Mucosa of descending colon (tissue), 3 donors: ENCODE results near the gene SHTN1. TPM values are rescaled to one million over a fixed set of nuclear protein-coding genes. Genes with fewer than 3 reads are reported as not detected.
A peak's percentile ranks its signal among the peaks of the same experiment; 100 is the strongest.

Experiments used
- ATAC-seq: fragments of 200-7000 bp; cut with Tn5 transposase; one replicate; pipeline ENCODE4 v1.9.1; 2020; ENCODE audit warnings: mild to moderate bottlenecking, moderate library complexity
- DNase-seq, 3 donors: peaks; one replicate each; pipeline ENCODE4 v3.0.0-alpha.2; 2020
- H3K36me3 ChIP-seq: fragments of 200-600 bp; one replicate; pipeline ENCODE4 v1.8.0; 2021; ENCODE audit warnings: low read depth, mild to moderate bottlenecking
- H3K4me1 ChIP-seq: fragments of 200-600 bp; one replicate; pipeline ENCODE4 v1.8.0; 2021; ENCODE audit warnings: low read depth, mild to moderate bottlenecking
- H3K4me3 ChIP-seq: fragments of 200-600 bp; one replicate; pipeline ENCODE4 v1.8.0; 2021; ENCODE audit warnings: mild to moderate bottlenecking
- H3K9me3 ChIP-seq: fragments of 200-600 bp; one replicate; pipeline ENCODE4 v1.8.0; 2021; ENCODE audit warnings: mild to moderate bottlenecking
- CTCF ChIP-seq: fragments of 200-600 bp; IDR thresholded peaks from one replicate; pipeline ENCODE4 v1.8.0; 2022; ENCODE audit warnings: antibody characterized with exemption, mild to moderate bottlenecking
- intact Hi-C, 2 donors: fragments of 100-400 bp; cut with DNase I in 1 of 2; cut with micrococcal nuclease in 1 of 2; formaldehyde crosslinking; loops; one replicate each; pipeline versions ENCODE4 v1.11.0 to v1.11.1; 2022; cut with DNase I, micrococcal nuclease
- total RNA-seq, 3 donors: library from RNA; stranded (reverse); fragmentation: NEBNext Ultra II Directional in 2 of 3; extraction: Animal tissue kit (Norgen Biotek cat#: 25700) in 2 of 3; gene quantifications; one replicate each; pipeline versions ENCODE4 v1.2.1 to v1.2.4, GENCODE V29; 2021 to 2023
- donor health status: DM: no; HTN: no; CAD: no; lungs with moderate emphysema.
- donor health status: DM: no; HTN: no; CAD: no.
- donor health status: DM: no; HTN: yes; CAD: no.

The SHTN1 gene
- total RNA-seq, 3 donors from 2014 or later: 17.4 to 33.5 (median 27.9) TPM

DNA sequence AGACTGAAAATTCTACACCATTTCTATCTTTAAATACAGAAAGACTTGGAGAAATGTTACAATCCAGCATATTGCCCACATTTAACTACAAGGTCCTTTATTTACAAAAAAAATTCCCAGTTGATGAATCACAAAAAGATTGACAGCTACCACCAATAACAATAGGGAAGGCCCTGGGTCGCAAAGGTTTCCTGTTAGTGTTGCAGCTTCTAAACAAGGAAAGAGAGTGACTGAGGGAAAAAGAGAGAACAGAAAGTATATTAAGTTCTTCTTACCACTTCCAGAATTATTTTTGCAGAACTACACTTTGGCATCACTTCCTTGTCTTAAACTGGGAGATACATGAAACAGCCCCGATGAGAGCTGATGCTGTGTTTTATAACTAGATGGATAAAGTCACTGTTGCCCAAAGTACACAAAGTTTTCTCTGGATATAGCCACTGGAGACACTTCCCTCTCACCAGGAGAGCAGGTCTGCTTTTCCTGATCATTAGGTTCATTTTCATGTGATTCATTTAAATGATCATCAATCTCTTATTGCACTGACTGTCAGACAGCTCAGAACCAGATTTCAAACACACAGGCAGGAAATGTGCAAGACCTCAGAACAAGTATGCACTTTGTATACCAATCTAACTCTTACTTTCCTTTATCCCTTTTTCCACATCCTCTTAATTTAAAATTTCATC, 57.0 kb downstream of the SHTN1 start:
- Histone ChIP-seq H3K9me3 (no peaks in the 10 kb centered on the region), H3K4me1 (no peaks in the 10 kb centered on the region), H3K4me3 (no peak overlapping the region), H3K36me3 (no peaks in the 10 kb centered on the region)
- ATAC-seq (peak; percentile 36), DNase-seq (no peak)
- no peak for TF ChIP-seq CTCF
- intact Hi-C loops: no loop called here

DNA sequence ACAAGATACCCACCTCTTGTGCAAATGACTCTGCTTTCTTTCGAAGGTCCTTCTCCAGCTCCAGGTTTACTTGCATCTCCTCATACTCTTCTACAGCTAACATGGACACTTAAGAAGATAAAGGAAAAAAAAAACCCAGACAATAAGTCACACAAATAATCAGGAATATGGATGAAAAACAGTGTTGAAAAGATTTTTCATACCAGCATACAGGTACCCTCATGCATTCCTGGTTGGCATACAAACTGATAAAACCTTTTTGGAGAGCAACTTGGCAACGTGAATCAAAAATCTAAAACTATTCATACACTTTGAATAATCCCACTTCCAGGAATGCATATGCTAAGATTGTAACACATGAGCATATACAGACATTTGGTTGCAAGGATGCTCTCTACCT, 60.1 kb downstream of the SHTN1 start:
- H3K4me3 ChIP-seq: no peak overlapping the region
- H3K4me1 ChIP-seq: no peaks in the 10 kb centered on the region
- DNase-seq (no peak), ATAC-seq (no peak)
- H3K9me3 ChIP-seq: no peaks in the 10 kb centered on the region
- no peaks in the 10 kb centered on the region for H3K36me3 ChIP-seq
- intact Hi-C loops: no loop called here
- TF ChIP-seq CTCF: no peak

DNA sequence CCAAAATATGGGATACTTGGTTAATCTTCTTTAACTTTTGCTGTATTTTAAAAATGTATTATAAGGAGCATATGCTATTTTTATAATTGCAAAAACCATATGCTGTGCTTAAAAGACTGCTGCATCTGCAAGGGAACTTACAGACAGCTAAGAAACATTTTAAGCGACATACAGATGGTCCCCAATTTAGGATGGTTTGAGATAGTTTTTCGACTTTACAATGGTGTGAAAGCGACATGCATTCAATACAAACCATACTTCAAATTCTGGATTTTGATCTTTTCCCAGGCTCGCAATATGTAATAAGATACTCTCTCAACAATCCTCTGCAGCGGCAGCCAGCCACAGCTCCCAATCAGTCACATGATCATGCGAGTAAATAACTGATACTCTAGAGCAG, 73.2 kb downstream of the SHTN1 start:
- ATAC-seq (no peak), DNase-seq (no peak)
- no peaks in the 10 kb centered on the region for H3K36me3 ChIP-seq
- no peaks in the 10 kb centered on the region for H3K4me1 ChIP-seq
- H3K4me3 ChIP-seq: no peak overlapping the region
- no peaks in the 10 kb centered on the region for H3K9me3 ChIP-seq
- intact Hi-C loops: no loop called here
- TF ChIP-seq CTCF: no peak

- DNase-seq (no peak), ATAC-seq (no peak)
- Histone ChIP-seq H3K4me1 (no peaks in the 10 kb centered on the region), H3K9me3 (no peaks in the 10 kb centered on the region), H3K4me3 (no peak overlapping the region), H3K36me3 (no peaks in the 10 kb centered on the region)
- TF ChIP-seq CTCF: no peak
- intact Hi-C loops: no loop called here
Observed at GRCh38 chr10:116926426-116926825, 78.6 kb downstream of the SHTN1 start.

DNA sequence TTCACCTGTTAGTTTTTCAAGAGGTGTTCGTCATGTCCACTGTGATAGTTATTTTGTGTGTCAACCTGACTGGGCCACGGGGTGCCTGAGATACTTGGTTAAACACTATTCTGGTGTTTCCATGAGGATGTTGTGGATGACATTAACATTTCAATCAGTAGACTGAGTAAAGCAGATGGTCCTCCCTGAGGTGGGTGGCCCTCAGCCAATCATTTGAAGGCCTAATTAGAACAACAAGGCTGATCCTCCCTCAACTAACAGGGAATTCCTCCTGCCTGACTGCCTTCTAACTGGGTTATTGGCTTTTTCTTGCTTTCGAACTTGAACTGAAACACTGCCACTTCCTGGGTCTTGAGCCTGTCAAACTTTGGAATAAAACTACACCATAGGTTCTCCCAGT, 79.9 kb downstream of the SHTN1 start:
- TF ChIP-seq CTCF: no peak
- H3K4me3 ChIP-seq: no peak overlapping the region
- H3K36me3 ChIP-seq: no peaks in the 10 kb centered on the region
- H3K4me1 ChIP-seq: no peaks in the 10 kb centered on the region
- ATAC-seq (no peak), DNase-seq (no peak)
- no peaks in the 10 kb centered on the region for H3K9me3 ChIP-seq
- intact Hi-C loops: no loop called here

- H3K4me3 ChIP-seq: no peak overlapping the region
- TF ChIP-seq CTCF: no peak
- DNase-seq (no peak), ATAC-seq (no peak)
- H3K36me3 ChIP-seq: no peaks in the 10 kb centered on the region
- intact Hi-C loops: no loop called here
- H3K9me3 ChIP-seq: no peaks in the 10 kb centered on the region
- H3K4me1 ChIP-seq: no peaks in the 10 kb centered on the region
Observed at GRCh38 chr10:116919706-116920105, 85.3 kb downstream of the SHTN1 start.
